MCF 10A (cell line): Measurements from ENCODE around the gene PIK3R6. TPM values are rescaled to one million over a fixed set of nuclear protein-coding genes. Genes with fewer than 3 reads are reported as not detected.

ENCODE experiments used
- Bru-seq: library from RNA; stranded (reverse); fragments of 400-500 nt; gene quantifications from one replicate; lab custom pipeline; 2021; lab: Mats Ljungman, UMichigan
- BruChase-seq, 2 experiments: library from RNA; stranded (reverse); fragments of 400-500 nt; gene quantifications; one replicate each; lab custom pipeline; 2021; lab: Mats Ljungman, UMichigan
- BruUV-seq: library from RNA; stranded (reverse); fragments of 400-500 nt; replicated peaks from 2 replicates; lab custom pipeline; 2021; lab: Mats Ljungman, UMichigan
- CTCF ChIA-PET: fragments of 300-600 bp; sonication (Branson Sonifier 250); formaldehyde crosslinking; extraction: SDS; loops from one replicate; lab custom pipeline; 2021; ENCODE audit warnings: antibody characterized with exemption, inconsistent platforms; lab: Yijun Ruan, JAX
- POLR2A ChIA-PET: fragments of 300-600, 350-650 bp; sonication (Branson Sonifier 250); formaldehyde crosslinking; extraction: SDS; loops from one replicate; lab custom pipeline; 2020; ENCODE audit warnings: antibody characterized with exemption, inconsistent platforms; lab: Yijun Ruan, JAX
- DNase-seq: peaks from one replicate; pipeline ENCODE4 v3.0.0-alpha.2; 2018; ENCODE audit not compliant: unreplicated experiment
- H3K27ac Mint-ChIP-seq: one replicate; pipeline ENCODE4 v1.8.0; 2022; ENCODE audit warnings: mild to moderate bottlenecking, low read depth, mixed read lengths; ENCODE audit not compliant: unreplicated experiment
- H3K27me3 Mint-ChIP-seq: one replicate; pipeline ENCODE4 v1.8.0; 2022; ENCODE audit warnings: mixed read lengths; ENCODE audit not compliant: insufficient read depth, unreplicated experiment
- H3K36me3 Mint-ChIP-seq: one replicate; pipeline ENCODE4 v1.8.0; 2022; ENCODE audit warnings: mild to moderate bottlenecking, moderate library complexity, mixed read lengths; ENCODE audit not compliant: insufficient read depth, unreplicated experiment
- H3K4me1 Mint-ChIP-seq: one replicate; pipeline ENCODE4 v1.8.0; 2022; ENCODE audit warnings: mixed read lengths; ENCODE audit not compliant: insufficient read depth, unreplicated experiment
- H3K4me3 Mint-ChIP-seq: one replicate; pipeline ENCODE4 v1.8.0; 2022; ENCODE audit warnings: mild to moderate bottlenecking, moderate library complexity, mixed read lengths; ENCODE audit not compliant: unreplicated experiment
- H3K9me3 Mint-ChIP-seq: one replicate; pipeline ENCODE4 v1.8.0; 2022; ENCODE audit warnings: mixed read lengths; ENCODE audit not compliant: unreplicated experiment
- intact Hi-C: fragments of 100-400 bp; cut with micrococcal nuclease; formaldehyde crosslinking; loops from 2 replicates; pipeline ENCODE4 v1.14.1; 2022
- long read RNA-seq: library from polyadenylated mRNA; stranded (forward); transcript quantifications from one replicate; pipeline ENCODE4 v2.0.0, GENCODE V29; 2022
- total RNA-seq: library from RNA; stranded (reverse); gene quantifications from 2 replicates; pipeline ENCODE4 v1.2.3, GENCODE V29; 2022
- TF ChIP-seq, protein P1 (sequence below): fragments of 200-600 bp; IDR thresholded peaks from one replicate; pipeline ENCODE4 v1.8.0; 2022; ENCODE audit warnings: antibody characterized with exemption, mild to moderate bottlenecking; ENCODE audit not compliant: unreplicated experiment

The PIK3R6 gene, protein sequence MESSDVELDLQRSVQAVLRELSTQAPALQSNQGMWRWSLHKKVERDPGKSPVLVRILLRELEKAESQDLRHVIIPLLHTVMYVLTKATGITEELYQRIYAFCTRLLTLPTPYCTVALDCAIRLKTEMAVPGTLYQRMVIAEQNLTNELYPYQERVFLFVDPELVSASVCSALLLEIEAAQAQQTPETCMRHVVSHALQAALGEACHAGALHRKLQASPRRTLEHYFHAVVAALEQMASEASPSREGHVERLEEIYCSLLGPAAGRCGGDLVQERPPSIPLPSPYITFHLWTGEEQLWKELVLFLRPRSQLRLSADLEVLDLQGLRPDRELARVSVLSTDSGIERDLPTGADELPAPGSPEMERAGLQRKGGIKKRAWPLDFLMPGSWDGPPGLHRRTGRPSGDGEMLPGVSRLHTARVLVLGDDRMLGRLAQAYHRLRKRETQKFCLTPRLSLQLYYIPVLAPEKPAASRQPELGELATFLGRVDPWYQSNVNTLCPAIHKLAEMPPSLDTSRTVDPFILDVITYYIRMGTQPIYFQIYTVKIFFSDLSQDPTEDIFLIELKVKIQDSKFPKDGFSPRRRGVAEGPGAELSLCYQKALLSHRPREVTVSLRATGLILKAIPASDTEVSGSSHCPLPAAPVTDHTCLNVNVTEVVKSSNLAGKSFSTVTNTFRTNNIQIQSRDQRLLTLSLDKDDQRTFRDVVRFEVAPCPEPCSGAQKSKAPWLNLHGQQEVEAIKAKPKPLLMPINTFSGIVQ
- total RNA-seq (not detected in 2 replicates), Bru-seq, nascent RNA (percentile 2 among the genes with signal in this experiment), BruChase-seq, experiment 1, labeled RNA remaining after a 6-hour chase (not detected), BruChase-seq, experiment 2, labeled RNA remaining after a 2-hour chase (not detected)
- long read RNA-seq = 0 reads

- H3K4me1 Mint-ChIP-seq = no peaks in the 10 kb centered on the region
- no peaks in the 10 kb centered on the region for H3K9me3 Mint-ChIP-seq
- no peak within 1 kb of the TSS for H3K27ac Mint-ChIP-seq
- no peak within 1 kb of the TSS for H3K4me3 Mint-ChIP-seq
- TF ChIP-seq, protein P1, sequence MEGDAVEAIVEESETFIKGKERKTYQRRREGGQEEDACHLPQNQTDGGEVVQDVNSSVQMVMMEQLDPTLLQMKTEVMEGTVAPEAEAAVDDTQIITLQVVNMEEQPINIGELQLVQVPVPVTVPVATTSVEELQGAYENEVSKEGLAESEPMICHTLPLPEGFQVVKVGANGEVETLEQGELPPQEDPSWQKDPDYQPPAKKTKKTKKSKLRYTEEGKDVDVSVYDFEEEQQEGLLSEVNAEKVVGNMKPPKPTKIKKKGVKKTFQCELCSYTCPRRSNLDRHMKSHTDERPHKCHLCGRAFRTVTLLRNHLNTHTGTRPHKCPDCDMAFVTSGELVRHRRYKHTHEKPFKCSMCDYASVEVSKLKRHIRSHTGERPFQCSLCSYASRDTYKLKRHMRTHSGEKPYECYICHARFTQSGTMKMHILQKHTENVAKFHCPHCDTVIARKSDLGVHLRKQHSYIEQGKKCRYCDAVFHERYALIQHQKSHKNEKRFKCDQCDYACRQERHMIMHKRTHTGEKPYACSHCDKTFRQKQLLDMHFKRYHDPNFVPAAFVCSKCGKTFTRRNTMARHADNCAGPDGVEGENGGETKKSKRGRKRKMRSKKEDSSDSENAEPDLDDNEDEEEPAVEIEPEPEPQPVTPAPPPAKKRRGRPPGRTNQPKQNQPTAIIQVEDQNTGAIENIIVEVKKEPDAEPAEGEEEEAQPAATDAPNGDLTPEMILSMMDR = no peak
- no peaks in the 10 kb centered on the region for H3K36me3 Mint-ChIP-seq
- BruUV-seq = no TSS peak
- intact Hi-C loops = no loop called here
- ChIA-PET POLR2A (interaction anchor here (0.7 kb wide), 1 partner anchor 19 kb away, joined by 3 read pairs; no protein-coding TSS in a partner anchor), CTCF (interaction anchor here (0.6 kb wide), 2 partner anchors 33 to 1779 kb away, joined by 3 read pairs; no protein-coding TSS in a partner anchor)
- DNase-seq = no peak
- peaks cover 48% of the 10 kb centered on the region for H3K27me3 Mint-ChIP-seq
Measured at GRCh38 chr17:8867361-8867981, at the start of gene PIK3R6. PIK3R6 (minus strand) TSS chr17:8867674; CDS start chr17:8849794, 17,880 bp downstream.

GRCh38 chr17:8916466-8916865 is 49.0 kb upstream of the PIK3R6 start:
- ChIA-PET CTCF (no interaction called here), POLR2A (no interaction called here)
- Mint-ChIP-seq H3K4me1 (no peaks in the 10 kb centered on the region), H3K27ac (no peak overlapping the region), H3K4me3 (no peak overlapping the region), H3K27me3 (no peaks in the 10 kb centered on the region), H3K36me3 (peaks cover 10% of the 10 kb centered on the region), H3K9me3 (peaks cover 16% of the 10 kb centered on the region)
- TF ChIP-seq, protein P1 = no peak
- BruUV-seq = no TSS peak
- intact Hi-C loops = no loop called here
- no peak for DNase-seq

DNA sequence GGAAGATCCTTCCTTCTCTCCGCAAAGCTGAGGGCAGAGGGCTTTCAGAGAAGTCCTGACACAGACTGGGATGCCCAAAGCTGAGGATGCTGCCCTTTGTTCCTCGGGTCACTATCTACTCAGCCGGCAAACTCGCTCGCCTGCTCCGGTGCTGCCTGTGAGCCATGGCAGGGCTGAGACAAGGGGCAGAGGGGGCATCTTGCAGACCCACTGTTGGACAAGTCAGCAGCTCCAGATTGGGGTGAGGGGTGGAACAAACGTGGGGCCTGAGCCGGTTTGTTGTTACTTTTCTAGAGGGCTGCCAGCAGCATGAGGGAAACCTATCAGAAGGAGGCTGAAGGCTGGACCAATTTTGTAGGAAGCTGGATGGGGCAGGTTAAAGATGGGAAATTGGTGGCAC is 47.1 kb upstream of the PIK3R6 start:
- DNase-seq = no peak
- ChIA-PET POLR2A (no interaction called here), CTCF (interaction anchor here (1.2 to 3.1 kb wide), 2 partner anchors 19 to 84 kb away, joined by 4 to 10 read pairs; no protein-coding TSS in a partner anchor)
- TF ChIP-seq, protein P1 = no peak
- no TSS peak for BruUV-seq
- Mint-ChIP-seq H3K27ac (no peak overlapping the region), H3K9me3 (peaks cover 16% of the 10 kb centered on the region), H3K4me3 (no peak overlapping the region), H3K4me1 (no peaks in the 10 kb centered on the region), H3K27me3 (no peaks in the 10 kb centered on the region), H3K36me3 (peaks cover 13% of the 10 kb centered on the region)
- intact Hi-C loops = no loop called here
